K562 (cell line): ENCODE measurements around the gene CXCR6. TPM values are rescaled to one million over a fixed set of nuclear protein-coding genes. Genes with fewer than 3 reads are reported as not detected.

Source experiments
- ATAC-seq: fragments of 200-7000 bp; cut with Tn5 transposase; 3 replicates; pipeline ENCODE4 v1.9.1; 2020; ENCODE audit warnings: moderate library complexity
- BruUV-seq: library from RNA; stranded (reverse); fragments of 400-500 nt; replicated peaks from 2 replicates; lab custom pipeline; 2021; lab: Mats Ljungman, UMichigan
- CTCF ChIA-PET: fragments of 300-600 bp; formaldehyde crosslinking; extraction: SDS; loops from one replicate; lab custom pipeline; 2021; ENCODE audit warnings: low intra/inter-chr PET ratio; lab: Yijun Ruan, JAX
- POLR2A ChIA-PET: fragments of 300-600, 350-650 bp; sonication (Branson Sonifier 250); formaldehyde crosslinking; extraction: SDS; loops from one replicate; lab custom pipeline; 2021; ENCODE audit warnings: antibody characterized with exemption, inconsistent platforms; lab: Yijun Ruan, JAX
- DNase-seq, 4 experiments: peaks; one replicate each; pipeline versions ENCODE4 v3.0.0 to v3.0.0-alpha.2; 2011 to 2018; ENCODE audit warnings: low spot score in 3 of 4, mixed read lengths in 3 of 4; ENCODE audit errors: extremely low read depth in 1 of 4
- FAIRE-seq: peaks from 2 replicates; lab custom pipeline; 2011; peaks lifted over from hg19 to GRCh38; lab: Jason Lieb, UNC
- H2AFZ ChIP-seq: 2 replicates; pipeline ENCODE4 v1.6.0; 2011; ENCODE audit warnings: low read depth, low read length, control low read depth, inconsistent platforms
- H3K27ac ChIP-seq: fragments of 200-600 bp; 3 replicates; pipeline ENCODE4 v1.8.0; 2011; ENCODE audit warnings: low read depth, mild to moderate bottlenecking, control low read depth, inconsistent platforms, low read length, moderate library complexity, mixed read lengths; ENCODE audit errors: extremely low read depth
- H3K27me3 ChIP-seq, 2 experiments: fragments of 300-600 bp in 1 of 2; 2 replicates in 1 of 2; 3 replicates in 1 of 2; pipeline versions ENCODE4 v1.6.0 to v1.8.0; 2011; ENCODE audit warnings: inconsistent platforms in 2 of 2, low read length in 2 of 2, mild to moderate bottlenecking in 1 of 2, mixed read lengths in 1 of 2, moderate library complexity in 1 of 2; ENCODE audit not compliant: control insufficient read depth in 2 of 2, insufficient read depth in 2 of 2
- H3K36me3 ChIP-seq: fragments of 300-600 bp; 3 replicates; pipeline ENCODE4 v1.8.0; 2011; ENCODE audit warnings: mild to moderate bottlenecking, low read length, inconsistent platforms; ENCODE audit not compliant: control insufficient read depth, insufficient read depth
- H3K4me1 ChIP-seq, 2 experiments: fragments of 200-600 bp in 1 of 2; replicated peaks in 1 of 2; 2 replicates in 1 of 2; 3 replicates in 1 of 2; pipeline versions ENCODE4 v1.5.1 to v1.8.0; 2011; ENCODE audit warnings: inconsistent platforms in 2 of 2, low read length in 2 of 2, mild to moderate bottlenecking in 1 of 2, mixed read lengths in 1 of 2, moderate library complexity in 1 of 2; ENCODE audit not compliant: control insufficient read depth in 2 of 2, insufficient read depth in 2 of 2
- H3K4me2 ChIP-seq: 2 replicates; pipeline ENCODE4 v1.6.1; 2011; ENCODE audit warnings: low read length, control low read depth, inconsistent platforms, mixed read lengths; ENCODE audit not compliant: insufficient read depth
- H3K4me3 ChIP-seq: fragments of 200-600 bp; sonication (generic), shearing (Covaris generic); 2 replicates; pipeline ENCODE4 v1.5.1; 2016; ENCODE audit warnings: control low read depth, inconsistent platforms
- H3K79me2 ChIP-seq: fragments of 200-600 bp; 3 replicates; pipeline ENCODE4 v1.8.0; 2011; ENCODE audit warnings: low read length, inconsistent platforms; ENCODE audit not compliant: control insufficient read depth, insufficient read depth
- H3K9ac ChIP-seq, 2 experiments: 2 replicates each; pipeline versions ENCODE4 v1.6.0 to v1.6.1; 2011; ENCODE audit warnings: low read depth in 2 of 2, low read length in 2 of 2, control low read depth in 1 of 2, inconsistent platforms in 1 of 2, mild to moderate bottlenecking in 1 of 2, mixed read lengths in 1 of 2; ENCODE audit not compliant: insufficient read depth in 1 of 2
- H3K9me1 ChIP-seq: one replicate; pipeline ENCODE4 v1.6.0; 2011; ENCODE audit warnings: inconsistent platforms, mild to moderate bottlenecking, low read length, moderate library complexity; ENCODE audit not compliant: control insufficient read depth, insufficient read depth
- H3K9me3 ChIP-seq: replicated peaks from 2 replicates; pipeline ENCODE4 v1.5.1; 2011; ENCODE audit warnings: low read depth, low read length, inconsistent platforms; ENCODE audit not compliant: control insufficient read depth, insufficient read depth
- H4K20me1 ChIP-seq: replicated peaks from 2 replicates; pipeline ENCODE4 v1.6.1; 2011; ENCODE audit warnings: low read length, inconsistent platforms, mixed read lengths; ENCODE audit not compliant: control insufficient read depth, insufficient read depth
- CHD7 ChIP-seq: fragments of 200-600 bp; sonication (generic); IDR thresholded peaks from one replicate; pipeline ENCODE4 v1.6.1; 2012; ENCODE audit warnings: mild to moderate bottlenecking, low read depth, low read length, inconsistent platforms
- ELK1 ChIP-seq: sonication (generic); formaldehyde crosslinking; IDR thresholded peaks from 2 replicates; pipeline ENCODE4 v1.8.1; 2022; ENCODE audit warnings: missing genetic modification reagents
- ILF3 ChIP-seq: fragments of 450-650 bp; IDR thresholded peaks from 2 replicates; pipeline ENCODE4 v1.6.1; 2018; ENCODE audit warnings: antibody characterized with exemption, mild to moderate bottlenecking, moderate library complexity, borderline replicate concordance
- MNT ChIP-seq, 2 experiments: fragments of 450-650 bp; conservative IDR thresholded peaks; 2 replicates each; pipeline ENCODE4 v1.6.1; 2017; ENCODE audit warnings: mild to moderate bottlenecking in 2 of 2, moderate library complexity in 2 of 2
- TEAD2 ChIP-seq: fragments of 450-650 bp; IDR thresholded peaks from 2 replicates; pipeline ENCODE4 v1.6.1; 2016; ENCODE audit warnings: missing genetic modification characterization, control low read depth, missing compliant biosample characterization
- ZNF778 ChIP-seq: fragments of 450-650 bp; formaldehyde crosslinking; IDR thresholded peaks from 2 replicates; pipeline ENCODE4 v1.4.0; 2020; ENCODE audit warnings: mild to moderate bottlenecking, moderate library complexity
- WGBS: fragments of 100-300 bp; shearing (Covaris generic); methylation state at CpG from one replicate; pipeline ENCODE4 v1.1.6; 2016; ENCODE audit warnings: low coverage, mixed read lengths; ENCODE audit not compliant: insufficient coverage; ENCODE audit errors: missing lambda C conversion rate; 5-methylcytosine and 5-hydroxymethylcytosine counted together
- in situ Hi-C: fragments of 300-500 bp; cut with MboI; formaldehyde crosslinking; loops from 4 replicates; pipeline ENCODE4 v1.15.0; 2018; ENCODE audit warnings: inconsistent platforms, mixed read lengths
- intact Hi-C: fragments of 100-400 bp; cut with micrococcal nuclease; formaldehyde crosslinking; loops from 2 replicates; pipeline ENCODE4 v1.14.2; 2022
- polyA plus RNA-seq, 8 experiments: library from polyadenylated mRNA; depleted of rRNA in 4 of 8; stranded (reverse) in 5 of 8; unstranded in 3 of 8; fragments of >200 nt; fragmentation: Nextera tagmentation in 2 of 8; fragmentation: Illumina TruSeq in 1 of 8; extraction: Ambion mirVana in 2 of 8; extraction: Trizol in 1 of 8; gene quantifications; 2 replicates each; pipeline versions ENCODE4 v1.2.1 to v1.2.3, GENCODE V29; 2011 to 2014; ENCODE audit warnings: inconsistent platforms in 1 of 8, missing spikeins in 1 of 8
- total RNA-seq, 7 experiments: library from RNA; depleted of rRNA in 6 of 7; stranded (reverse); fragments of >200 nt in 6 of 7; fragmentation: Illumina TruSeq in 2 of 7; extraction: Trizol in 2 of 7; gene quantifications; 2 replicates each; pipeline versions ENCODE4 v1.2.1 to v1.2.3, GENCODE V29; 2011 to 2021; ENCODE audit warnings: low replicate concordance in 1 of 7

CXCR6 gene
- total and polyA plus RNA-seq, 9 of the 15 experiments (the other 6 are each of a cell fraction or from before 2014, with no cell fraction given): 0.28 TPM; not detected in 8

GRCh38 chr3:45912435-45912834 is 30.8 kb upstream of the CXCR6 start:
- POLR2A ChIA-PET: no interaction called here
- TF ChIP-seq ILF3 (no peak), ZNF778 (no peak), CHD7 (no peak), TEAD2 (tag) (no peak), ELK1 (CRISPR knock-in tag) (no peak), MNT (conservative IDR thresholded peaks at IDR 0.05) (no peak)

More at GRCh38 chr3:45912435-45912834, 30.8 kb upstream of the CXCR6 start:
- Histone ChIP-seq H3K4me3 (no peak overlapping the region), H2AFZ (no peak overlapping the region), H3K27me3 (peaks cover 0 to 17% of the 10 kb centered on the region in 2 experiments; a peak in 3 of 5 replicates), H3K9me3 (no peaks in the 10 kb centered on the region), H3K4me2 (no peak overlapping the region), H3K79me2 (no peaks in the 10 kb centered on the region), H3K4me1 (no peaks in the 10 kb centered on the region; a peak in 2 of 5 replicates), H3K36me3 (no peaks in the 10 kb centered on the region), H3K9me1 (peaks cover 2% of the 10 kb centered on the region), H3K27ac (no peak overlapping the region), H4K20me1 (no peaks in the 10 kb centered on the region; the same call in 1 of the 2 replicates), H3K9ac (no peak overlapping the region)
- in situ Hi-C loops: no loop called here
- intact Hi-C loops: no loop called here
- CTCF ChIA-PET: no interaction called here
- WGBS: 14% methylated on average over 6 of the region's 6 CpGs
- no TSS peak for BruUV-seq
- ATAC-seq (no peak), DNase-seq (no peak), FAIRE-seq (peak; percentile 11)
